Caco-2 (cell line): ENCODE measurements around the gene C9orf72. TPM values are rescaled to one million over a fixed set of nuclear protein-coding genes. Genes with fewer than 3 reads are reported as not detected.

ENCODE experiments used
- BruUV-seq: library from RNA; stranded (reverse); fragments of 400-500 nt; replicated peaks from 2 replicates; lab custom pipeline; 2021; lab: Mats Ljungman, UMichigan
- CTCF ChIA-PET: fragments of 300-600 bp; sonication (Branson Sonifier 250); formaldehyde crosslinking; loops from one replicate; lab custom pipeline; 2022; ENCODE audit warnings: antibody characterized with exemption; lab: Charles Lee
- POLR2A ChIA-PET: fragments of 300-600 bp; sonication (Branson Sonifier 250); formaldehyde crosslinking; loops from one replicate; lab custom pipeline; 2022; ENCODE audit warnings: antibody characterized with exemption; lab: Charles Lee
- DNase-seq, 2 experiments: peaks; one replicate each; pipeline versions ENCODE4 v3.0.0 to v3.0.0-alpha.2; 2020 to 2022
- H3K27me3 ChIP-seq: replicated peaks from 2 replicates; pipeline ENCODE4 v1.6.0; 2011; ENCODE audit warnings: low read length; ENCODE audit not compliant: control insufficient read depth, insufficient read depth
- H3K36me3 ChIP-seq: 2 replicates; pipeline ENCODE4 v1.5.1; 2011; ENCODE audit warnings: low read length; ENCODE audit not compliant: control insufficient read depth, insufficient read depth
- H3K4me1 ChIP-seq: fragments of 250-450 bp; sonication (Bioruptor Pico); 2 replicates; pipeline ENCODE4 v1.5.1; 2020; ENCODE audit warnings: mild to moderate bottlenecking
- H3K4me3 ChIP-seq: 2 replicates; pipeline ENCODE4 v1.5.1; 2011; ENCODE audit warnings: low read depth, mild to moderate bottlenecking, control low read depth, low read length
- H3K9me3 ChIP-seq: fragments of 250-450 bp; sonication (Bioruptor Pico); 2 replicates; pipeline ENCODE4 v1.5.1; 2020; ENCODE audit warnings: mild to moderate bottlenecking, moderate library complexity
- H3K27ac Mint-ChIP-seq: one replicate; pipeline ENCODE4 v1.8.0; 2022; ENCODE audit warnings: mixed read lengths; ENCODE audit not compliant: unreplicated experiment
- H3K27me3 Mint-ChIP-seq: one replicate; pipeline ENCODE4 v1.8.0; 2022; ENCODE audit warnings: mixed read lengths; ENCODE audit not compliant: insufficient read depth, unreplicated experiment
- H3K36me3 Mint-ChIP-seq: one replicate; pipeline ENCODE4 v1.8.0; 2022; ENCODE audit warnings: mild to moderate bottlenecking, mixed read lengths; ENCODE audit not compliant: insufficient read depth, unreplicated experiment
- H3K4me1 Mint-ChIP-seq: one replicate; pipeline ENCODE4 v1.8.0; 2022; ENCODE audit warnings: low read depth, mixed read lengths; ENCODE audit not compliant: unreplicated experiment
- H3K4me3 Mint-ChIP-seq: one replicate; pipeline ENCODE4 v1.8.0; 2022; ENCODE audit warnings: mild to moderate bottlenecking, moderate library complexity, mixed read lengths; ENCODE audit not compliant: unreplicated experiment
- H3K9me3 Mint-ChIP-seq: one replicate; pipeline ENCODE4 v1.8.0; 2022; ENCODE audit warnings: mixed read lengths; ENCODE audit not compliant: unreplicated experiment
- CTCF ChIP-seq, 2 experiments: fragments of 200-600 bp in 1 of 2; IDR thresholded peaks; 1 replicate in 1 of 2; 2 replicates in 1 of 2; pipeline versions ENCODE4 v1.5.1 to v1.8.0; 2011 to 2022; ENCODE audit warnings: antibody characterized with exemption in 1 of 2, control low read depth in 1 of 2, inconsistent platforms in 1 of 2, low read depth in 1 of 2, low read length in 1 of 2, mild to moderate bottlenecking in 1 of 2, moderate library complexity in 1 of 2; ENCODE audit not compliant: insufficient read depth in 1 of 2, severe bottlenecking in 1 of 2, unreplicated experiment in 1 of 2
- intact Hi-C: fragments of 100-400 bp; cut with micrococcal nuclease; formaldehyde crosslinking; loops from one replicate; pipeline ENCODE4 v1.10.0; 2022; ENCODE audit not compliant: unreplicated experiment
- total RNA-seq: library from RNA; stranded (reverse); gene quantifications from 2 replicates; pipeline ENCODE4 v1.2.3, GENCODE V29; 2022

Gene C9orf72
- total RNA-seq, 1 experiment from 2014 or later, result 3.6 TPM

- Histone ChIP-seq H3K4me3 (no peak overlapping the region), H3K4me1 (no peaks in the 10 kb centered on the region), H3K9me3 (no peaks in the 10 kb centered on the region), H3K27me3 (no peaks in the 10 kb centered on the region), H3K36me3 (no peaks in the 10 kb centered on the region)
- Mint-ChIP-seq H3K4me1 (no peaks in the 10 kb centered on the region), H3K36me3 (no peaks in the 10 kb centered on the region), H3K9me3 (no peaks in the 10 kb centered on the region), H3K4me3 (no peak overlapping the region), H3K27ac (no peak overlapping the region), H3K27me3 (peaks cover under 1% of the 10 kb centered on the region)
- no TSS peak for BruUV-seq
- TF ChIP-seq CTCF (IDR thresholded peaks at IDR 0.05; ENCODE audit: insufficient read depth in 1 of 2, low read depth in 1 of 2, low read length in 1 of 2, severe bottlenecking in 1 of 2, unreplicated experiment in 1 of 2), result no peak
- ChIA-PET CTCF (no interaction called here), POLR2A (no interaction called here)
- intact Hi-C loops, result no loop called here
- DNase-seq, result no peak
Measured at GRCh38 chr9:27586304-27586703, 13.0 kb upstream of the C9orf72 start.

GRCh38 chr9:27584931-27585330 is 11.7 kb upstream of the C9orf72 start:
- Mint-ChIP-seq H3K27me3 (no peaks in the 10 kb centered on the region), H3K4me3 (no peak overlapping the region), H3K9me3 (no peaks in the 10 kb centered on the region), H3K27ac (no peak overlapping the region), H3K4me1 (no peaks in the 10 kb centered on the region), H3K36me3 (no peaks in the 10 kb centered on the region)
- Histone ChIP-seq H3K9me3 (no peaks in the 10 kb centered on the region), H3K4me1 (no peaks in the 10 kb centered on the region), H3K27me3 (no peaks in the 10 kb centered on the region), H3K36me3 (no peaks in the 10 kb centered on the region), H3K4me3 (no peak overlapping the region)
- ChIA-PET CTCF (no interaction called here), POLR2A (no interaction called here)
- no TSS peak for BruUV-seq
- DNase-seq, result no peak
- no peak for TF ChIP-seq CTCF (IDR thresholded peaks at IDR 0.05; ENCODE audit: insufficient read depth in 1 of 2, low read depth in 1 of 2, low read length in 1 of 2, severe bottlenecking in 1 of 2, unreplicated experiment in 1 of 2)
- intact Hi-C loops, result no loop called here

- no peak overlapping the region for H3K4me3 ChIP-seq
- intact Hi-C loops, result no loop called here
- H3K4me1 ChIP-seq, result no peaks in the 10 kb centered on the region
- no peaks in the 10 kb centered on the region for H3K36me3 ChIP-seq
- H3K9me3 Mint-ChIP-seq, result peaks cover 9% of the 10 kb centered on the region
- H3K27me3 Mint-ChIP-seq, result no peaks in the 10 kb centered on the region
- H3K4me1 Mint-ChIP-seq, result no peaks in the 10 kb centered on the region
- no peak for DNase-seq
- no peaks in the 10 kb centered on the region for H3K27me3 ChIP-seq
- POLR2A ChIA-PET, result no interaction called here
- no peaks in the 10 kb centered on the region for H3K9me3 ChIP-seq
- H3K27ac Mint-ChIP-seq, result no peak overlapping the region
- no peaks in the 10 kb centered on the region for H3K36me3 Mint-ChIP-seq
- no TSS peak for BruUV-seq
- H3K4me3 Mint-ChIP-seq, result no peak overlapping the region
- CTCF ChIA-PET, result no interaction called here
- no peak for TF ChIP-seq CTCF (IDR thresholded peaks at IDR 0.05; ENCODE audit: insufficient read depth in 1 of 2, low read depth in 1 of 2, low read length in 1 of 2, severe bottlenecking in 1 of 2, unreplicated experiment in 1 of 2)
Measured at GRCh38 chr9:27582794-27583193, 9.5 kb upstream of the C9orf72 start.
